H1 (cell line): ENCODE results near the gene GCH1. TPM values are rescaled to one million over a fixed set of nuclear protein-coding genes. Genes with fewer than 3 reads are reported as not detected.
"Not testable (repeated sequence)": the region's sequence is repeated elsewhere in the genome, so short reads cannot be mapped to it uniquely, and the experiment has no call there.

Experiments
- CTCF ChIA-PET: fragments of 300-600 bp; sonication (Branson Sonifier 250); formaldehyde crosslinking; loops from one replicate; lab custom pipeline; 2021; ENCODE audit not compliant: partially characterized antibody; lab: Charles Lee
- POLR2A ChIA-PET: fragments of 300-600 bp; sonication (Branson Sonifier 250); formaldehyde crosslinking; loops from one replicate; lab custom pipeline; 2021; ENCODE audit warnings: inconsistent platforms; ENCODE audit not compliant: partially characterized antibody; lab: Charles Lee
- DNase-seq, 2 experiments: peaks; one replicate each; pipeline versions ENCODE4 v3.0.0 to v3.0.0-alpha.2; 2010 to 2022; ENCODE audit warnings: low spot score in 2 of 2, low read depth in 1 of 2, mixed read lengths in 1 of 2
- FAIRE-seq: peaks from 2 replicates; lab custom pipeline; 2011; peaks lifted over from hg19 to GRCh38; lab: Jason Lieb, UNC
- H2AFZ ChIP-seq: 2 replicates; pipeline ENCODE4 v1.8.1; 2012; ENCODE audit warnings: low read length, inconsistent platforms
- H2AK5ac ChIP-seq: 2 replicates; pipeline ENCODE4 v1.6.1; 2013; ENCODE audit warnings: low read depth, low read length
- H2BK120ac ChIP-seq: replicated peaks from 2 replicates; pipeline ENCODE3; 2013; ENCODE audit warnings: low read depth, low read length, inconsistent platforms
- H2BK12ac ChIP-seq: 2 replicates; pipeline ENCODE4 v1.6.1; 2013; ENCODE audit warnings: low read depth, low read length
- H2BK15ac ChIP-seq: 2 replicates; pipeline ENCODE4 v1.6.1; 2013; ENCODE audit warnings: low read length
- H2BK20ac ChIP-seq: 2 replicates; pipeline ENCODE4 v1.6.1; 2013; ENCODE audit warnings: low read length
- H2BK5ac ChIP-seq: 2 replicates; pipeline ENCODE4 v1.6.1; 2013; ENCODE audit warnings: low read depth, low read length
- H3K14ac ChIP-seq: 2 replicates; pipeline ENCODE4 v1.6.1; 2013; ENCODE audit warnings: inconsistent platforms; ENCODE audit not compliant: insufficient read length
- H3K18ac ChIP-seq: 2 replicates; pipeline ENCODE4 v1.6.1; 2013; ENCODE audit warnings: low read length; ENCODE audit errors: extremely low read depth
- H3K23ac ChIP-seq: 2 replicates; pipeline ENCODE4 v1.6.1; 2013; ENCODE audit warnings: inconsistent platforms; ENCODE audit not compliant: insufficient read length
- H3K23me2 ChIP-seq: 2 replicates; pipeline ENCODE4 v1.6.1; 2013; ENCODE audit warnings: low read depth, low read length
- H3K27ac ChIP-seq: 2 replicates; pipeline ENCODE4 v1.6.1; 2011; ENCODE audit warnings: low read depth, low read length, inconsistent platforms
- H3K27me3 ChIP-seq, 4 experiments: replicated peaks in 1 of 4; 1 replicate in 1 of 4; 2 replicates in 3 of 4; pipeline versions ENCODE4 v1.6.1 to v1.8.1; 2011 to 2013; ENCODE audit warnings: low read length in 3 of 4, mild to moderate bottlenecking in 3 of 4, inconsistent platforms in 2 of 4, mixed read lengths in 2 of 4, moderate library complexity in 1 of 4; ENCODE audit not compliant: control insufficient read depth in 3 of 4, insufficient read depth in 3 of 4; ENCODE audit errors: extremely low read depth in 1 of 4
- H3K36me3 ChIP-seq, 4 experiments: 2 replicates each; pipeline versions ENCODE4 v1.6.1 to v1.8.1; 2011 to 2013; ENCODE audit warnings: mild to moderate bottlenecking in 4 of 4, low read length in 3 of 4, moderate library complexity in 2 of 4, control low read depth in 1 of 4, inconsistent platforms in 1 of 4; ENCODE audit not compliant: insufficient read depth in 4 of 4, control insufficient read depth in 2 of 4
- H3K4ac ChIP-seq: replicated peaks from 2 replicates; pipeline ENCODE3; 2013; ENCODE audit warnings: low read length, low read depth, mixed read lengths, inconsistent platforms; ENCODE audit not compliant: insufficient read length
- H3K4me1 ChIP-seq, 4 experiments: replicated peaks in 1 of 4; 1 replicate in 1 of 4; 2 replicates in 3 of 4; pipeline versions ENCODE4 v1.6.1 to v1.8.1; 2011 to 2013; ENCODE audit warnings: low read length in 3 of 4, inconsistent platforms in 2 of 4, mixed read lengths in 1 of 4; ENCODE audit not compliant: insufficient read depth in 4 of 4, control insufficient read depth in 3 of 4
- H3K4me2 ChIP-seq, 2 experiments: 2 replicates each; pipeline versions ENCODE4 v1.6.1 to v1.8.1; 2011 to 2013; ENCODE audit warnings: low read depth in 2 of 2, low read length in 2 of 2, control low read depth in 1 of 2, inconsistent platforms in 1 of 2, mild to moderate bottlenecking in 1 of 2; ENCODE audit not compliant: insufficient read depth in 1 of 2
- H3K4me3 ChIP-seq, 4 experiments: fragments of 200-600, 300-600 bp in 1 of 4; sonication (generic), shearing (Covaris generic), sonication (Bioruptor Twin) in 1 of 4; 2 replicates each; pipeline versions ENCODE4 v1.5.1 to v1.8.1; 2011 to 2016; ENCODE audit warnings: low read length in 4 of 4, low read depth in 3 of 4, control low read depth in 2 of 4, inconsistent platforms in 2 of 4, mild to moderate bottlenecking in 2 of 4, mixed read lengths in 1 of 4, moderate library complexity in 1 of 4; ENCODE audit not compliant: insufficient read depth in 2 of 4; ENCODE audit errors: extremely low read depth in 1 of 4
- H3K56ac ChIP-seq: replicated peaks from 2 replicates; pipeline ENCODE3; 2013; ENCODE audit warnings: low read depth, mild to moderate bottlenecking, mixed read lengths, low read length, inconsistent platforms; ENCODE audit not compliant: insufficient read length
- H3K79me1 ChIP-seq: 2 replicates; pipeline ENCODE4 v1.6.1; 2013; ENCODE audit warnings: low read depth, low read length, control low read depth
- H3K79me2 ChIP-seq, 2 experiments: 2 replicates each; pipeline versions ENCODE4 v1.6.1 to v1.8.1; 2012 to 2013; ENCODE audit warnings: low read length in 2 of 2, mild to moderate bottlenecking in 2 of 2, inconsistent platforms in 1 of 2; ENCODE audit not compliant: insufficient read depth in 2 of 2, control insufficient read depth in 1 of 2
- H3K9ac ChIP-seq, 4 experiments: replicated peaks in 1 of 4; 1 replicate in 1 of 4; 2 replicates in 3 of 4; pipeline versions ENCODE4 v1.6.1 to v1.8.1; 2011 to 2013; ENCODE audit warnings: low read depth in 3 of 4, low read length in 3 of 4, control low read depth in 2 of 4, mild to moderate bottlenecking in 2 of 4, moderate library complexity in 2 of 4, inconsistent platforms in 1 of 4; ENCODE audit errors: extremely low read depth in 1 of 4
- H3K9me3 ChIP-seq, 2 experiments: 2 replicates each; pipeline versions ENCODE4 v1.6.1 to v1.8.1; 2012 to 2013; ENCODE audit warnings: mild to moderate bottlenecking in 2 of 2, moderate library complexity in 2 of 2, control low read depth in 1 of 2, inconsistent platforms in 1 of 2, low read depth in 1 of 2, low read length in 1 of 2, mixed read lengths in 1 of 2; ENCODE audit not compliant: insufficient read depth in 2 of 2
- H4K20me1 ChIP-seq, 2 experiments: replicated peaks in 1 of 2; 2 replicates each; pipeline versions ENCODE3 to v1.8.1; 2011 to 2013; ENCODE audit warnings: inconsistent platforms in 2 of 2, low read length in 2 of 2, mild to moderate bottlenecking in 1 of 2; ENCODE audit not compliant: insufficient read depth in 2 of 2, control insufficient read depth in 1 of 2
- H4K5ac ChIP-seq: 2 replicates; pipeline ENCODE4 v1.6.1; 2013; ENCODE audit warnings: low read length, low read depth, mixed read lengths, inconsistent platforms; ENCODE audit not compliant: insufficient read length
- H4K8ac ChIP-seq: 2 replicates; pipeline ENCODE4 v1.8.0; 2013; ENCODE audit warnings: mild to moderate bottlenecking, moderate library complexity, low read length, inconsistent platforms; ENCODE audit not compliant: insufficient read depth; ENCODE audit errors: extremely low read depth
- H4K91ac ChIP-seq: replicated peaks from 2 replicates; pipeline ENCODE3; 2013; ENCODE audit warnings: low read length, mixed read lengths, inconsistent platforms; ENCODE audit not compliant: insufficient read length
- POLR2A ChIP-seq, 2 experiments: IDR thresholded peaks; 1 replicate in 1 of 2; 2 replicates in 1 of 2; pipeline ENCODE4 v1.6.1; 2011; ENCODE audit warnings: low read depth in 2 of 2, low read length in 2 of 2, mild to moderate bottlenecking in 2 of 2; ENCODE audit errors: control extremely low read depth in 1 of 2
- TAF1 ChIP-seq: IDR thresholded peaks from 2 replicates; pipeline ENCODE4 v1.6.1; 2011; ENCODE audit warnings: mild to moderate bottlenecking, low read depth, low read length
- YY1 ChIP-seq: IDR thresholded peaks from 2 replicates; pipeline ENCODE4 v1.6.1; 2011; ENCODE audit warnings: low read depth, mild to moderate bottlenecking, low read length
- WGBS, 2 experiments: shearing (Covaris generic) in 1 of 2; methylation state at CpG; one replicate each; pipeline versions ENCODE4 v1.1.6 to v1.1.7; 2013 to 2015; ENCODE audit warnings: low lambda C conversion rate in 2 of 2, mixed read lengths in 2 of 2, inconsistent platforms in 1 of 2, low coverage in 1 of 2, missing lambda C conversion rate in 1 of 2; ENCODE audit not compliant: insufficient replicate concordance in 2 of 2, insufficient coverage in 1 of 2, insufficient read length in 1 of 2; ENCODE audit errors: extremely low coverage in 1 of 2, missing lambda C conversion rate in 1 of 2; 5-methylcytosine and 5-hydroxymethylcytosine counted together
- polyA plus RNA-seq, 7 experiments: library from polyadenylated mRNA; depleted of rRNA in 3 of 7; stranded (reverse) in 5 of 7; unstranded in 2 of 7; fragments of >200 nt in 5 of 7; fragments of 200-250 nt in 2 of 7; gene quantifications; 1 replicate in 5 of 7; 2 replicates in 1 of 7; 4 replicates in 1 of 7; pipeline versions ENCODE4 v1.2.1 to v1.2.3, GENCODE V29; 2011 to 2013; ENCODE audit warnings: missing spikeins in 2 of 7, mixed read lengths in 2 of 7
- total RNA-seq: library from RNA; stranded (reverse); fragmentation: NEBNext Ultra II Directional; extraction: Animal tissue kit (Norgen Biotek cat#: 25700); gene quantifications from 2 replicates; pipeline ENCODE4 v1.2.1, GENCODE V29; 2021

Gene GCH1
- total and polyA plus RNA-seq, 2 of the 8 experiments (the other 6 are each of a cell fraction or from before 2014, with no cell fraction given): 7.3 to 7.9 TPM

- WGBS, 2 experiments: 33% methylated on average over 26 of the region's 27 CpGs; no CpG with 5 or more reads in 1 of the 2 experiments
- H2BK120ac ChIP-seq, H3K9me3 ChIP-seq, FAIRE-seq, H3K36me3 ChIP-seq, H2AK5ac ChIP-seq, H3K23ac ChIP-seq, H3K18ac ChIP-seq, H4K20me1 ChIP-seq, H2BK20ac ChIP-seq, H3K79me2 ChIP-seq, H3K4me1 ChIP-seq, H3K23me2 ChIP-seq, H3K4ac ChIP-seq, H4K91ac ChIP-seq, H2BK15ac ChIP-seq, H3K56ac ChIP-seq, H4K5ac ChIP-seq, H3K14ac ChIP-seq, H3K27me3 ChIP-seq, H3K79me1 ChIP-seq: not testable (repeated sequence)
- ChIA-PET CTCF (interaction anchor here (1.0 to 1.6 kb wide), 3 partner anchors 14 to 33 kb away, joined by 3 to 4 read pairs (median 3); partner anchors contain the start of gene GCH1), POLR2A (interaction anchor here (0.6 to 1.4 kb wide), 6 partner anchors 11 to 361 kb away, joined by 3 to 6 read pairs (median 4); partner anchors contain the start of gene GCH1)
- peak overlapping the region; percentile 48 to 62 (median 52) for H3K4me3 ChIP-seq
- peak overlapping the region; percentile 72 to 80 for H3K4me2 ChIP-seq
- H2BK12ac ChIP-seq: peak overlapping the region; percentile 81; the same call in 1 of the 2 replicates
- H2AFZ ChIP-seq: 0 out of 2 replicates have a peak overlapping the region, but pooled peaks have one; percentile 81
- peak overlapping the region in 3 of 4 experiments; percentile 56 to 70 (median 67); a peak in 6 of 7 replicates for H3K9ac ChIP-seq
- TF ChIP-seq TAF1 (peak; percentile 62; the same call in 1 of the 2 replicates), POLR2A (IDR thresholded peaks at IDR 0.05; ENCODE audit: control extremely low read depth in 1 of 2, low read depth in 2 of 2, low read length in 2 of 2) (peak in 1 of 2 experiments; percentile 54; a peak in 2 of 3 replicates), YY1 (peak; percentile 89)
- H3K27ac ChIP-seq: peak overlapping the region; percentile 81
- peak; percentile 10 to 78 for DNase-seq
- H2BK5ac ChIP-seq: peak overlapping the region; percentile 69
- H4K8ac ChIP-seq: peak overlapping the region; percentile 72; the same call in 1 of the 2 replicates
These were observed 32.2 kb downstream of the GCH1 start for GRCh38 chr14:54870154-54871090.
